ENCODE measurements around the gene INPP5E. TPM values are rescaled to one million over a fixed set of nuclear protein-coding genes. Genes with fewer than 3 reads are reported as not detected.

The INPP5E gene
- total RNA-seq, 1 donor from 2014 or later = 5.3 TPM

- DNase-seq (ENCODE audit: low spot score) = no peak
These were observed 50.2 kb downstream of the INPP5E start for GRCh38 chr9:136389396-136389795.

GRCh38 chr9:136387217-136387616, 52.4 kb downstream of the INPP5E start:
- no peak for DNase-seq (ENCODE audit: low spot score)

- no peak for DNase-seq (ENCODE audit: low spot score)
These were observed 53.6 kb downstream of the INPP5E start for GRCh38 chr9:136386018-136386417.

GRCh38 chr9:136385015-136385414, 54.6 kb downstream of the INPP5E start:
- DNase-seq (ENCODE audit: low spot score) = no peak

- DNase-seq (ENCODE audit: low spot score) = no peak
These were observed 56.2 kb downstream of the INPP5E start for GRCh38 chr9:136383436-136383835.

GRCh38 chr9:136381966-136382513, 57.6 kb downstream of the INPP5E start:
- DNase-seq (ENCODE audit: low spot score) = no peak

- no peak for DNase-seq (ENCODE audit: low spot score)
These were observed 58.3 kb downstream of the INPP5E start for GRCh38 chr9:136381311-136381710.

GRCh38 chr9:136380381-136380780, 59.3 kb downstream of the INPP5E start:
- no peak for DNase-seq (ENCODE audit: low spot score)

GRCh38 chr9:136379891-136380290, 59.8 kb downstream of the INPP5E start:
- DNase-seq (ENCODE audit: low spot score) = no peak

GRCh38 chr9:136379401-136379800, 60.2 kb downstream of the INPP5E start:
- no peak for DNase-seq (ENCODE audit: low spot score)

GRCh38 chr9:136379003-136379287, 60.7 kb downstream of the INPP5E start:
- DNase-seq (ENCODE audit: low spot score) = no peak

Other genes starting within 250 kb of the INPP5E start
- 0.24 TPM for gene LHX3, start 234.7 kb downstream of the INPP5E start, total RNA-seq (ENCODE audit: insufficient read depth, low replicate concordance)
- 3.1 TPM for gene QSOX2, start 194.0 kb downstream of the INPP5E start, total RNA-seq (ENCODE audit: insufficient read depth, low replicate concordance)
- 1.7 TPM for gene CCDC187, start 135.8 kb downstream of the INPP5E start, total RNA-seq (ENCODE audit: insufficient read depth, low replicate concordance)
- gene GPSM1, start 112.3 kb downstream of the INPP5E start, total RNA-seq (ENCODE audit: insufficient read depth, low replicate concordance) = 46.5 TPM
- 0.72 TPM for gene DNLZ, start 76.1 kb downstream of the INPP5E start, total RNA-seq (ENCODE audit: insufficient read depth, low replicate concordance)
- gene CARD9, start 66.2 kb downstream of the INPP5E start, total RNA-seq (ENCODE audit: insufficient read depth, low replicate concordance) = 4.6 TPM
- 6.0 TPM for gene SNAPC4, start 39.7 kb downstream of the INPP5E start, total RNA-seq (ENCODE audit: insufficient read depth, low replicate concordance)
- gene ENTR1, start 29.2 kb downstream of the INPP5E start, total RNA-seq (ENCODE audit: insufficient read depth, low replicate concordance) = 59.9 TPM
- gene PMPCA, start 29.2 kb downstream of the INPP5E start, total RNA-seq (ENCODE audit: insufficient read depth, low replicate concordance) = 30.1 TPM
- gene SEC16A, start 43.2 kb upstream of the INPP5E start, total RNA-seq (ENCODE audit: insufficient read depth, low replicate concordance) = 12.3 TPM
- gene NOTCH1, start 106.2 kb upstream of the INPP5E start, total RNA-seq (ENCODE audit: insufficient read depth, low replicate concordance) = 23.1 TPM
- 49.4 TPM for gene EGFL7, start 223.1 kb upstream of the INPP5E start, total RNA-seq (ENCODE audit: insufficient read depth, low replicate concordance)
- 32.7 TPM for gene AGPAT2, start 247.6 kb upstream of the INPP5E start, total RNA-seq (ENCODE audit: insufficient read depth, low replicate concordance)

Data from umbilical cord (tissue), 2 donors.